IPS-15b (cell line): Measurements from ENCODE around the gene AK5.

Experiments
- H3K27me3 ChIP-seq: one replicate; pipeline ENCODE4 v1.6.1; 2013; ENCODE audit warnings: low read length; ENCODE audit not compliant: control insufficient read depth, insufficient read depth
- H3K36me3 ChIP-seq: one replicate; pipeline ENCODE4 v1.6.1; 2013; ENCODE audit warnings: low read length; ENCODE audit not compliant: control insufficient read depth, insufficient read depth
- H3K4me1 ChIP-seq: one replicate; pipeline ENCODE4 v1.6.1; 2013; ENCODE audit warnings: mild to moderate bottlenecking, low read length; ENCODE audit not compliant: control insufficient read depth, insufficient read depth
- H3K4me3 ChIP-seq: one replicate; pipeline ENCODE4 v1.5.1; 2013; ENCODE audit warnings: low read depth, low read length
- H3K9ac ChIP-seq: one replicate; pipeline ENCODE4 v1.6.1; 2013; ENCODE audit warnings: low read depth, mild to moderate bottlenecking, low read length
- H3K9me3 ChIP-seq: one replicate; pipeline ENCODE4 v1.6.1; 2013; ENCODE audit warnings: mild to moderate bottlenecking, low read length; ENCODE audit not compliant: control insufficient read depth, insufficient read depth

AK5 gene

GRCh38 chr1:77540501-77541161 lies 258.8 kb downstream of the AK5 start:
- no peaks in the 10 kb centered on the region for H3K27me3 ChIP-seq
- no peak overlapping the region for H3K9ac ChIP-seq

GRCh38 chr1:77541162-77541545 lies 259.3 kb downstream of the AK5 start:
- no peaks in the 10 kb centered on the region for H3K36me3 ChIP-seq
- H3K27me3 ChIP-seq = no peaks in the 10 kb centered on the region
- no peak overlapping the region for H3K4me3 ChIP-seq
- no peaks in the 10 kb centered on the region for H3K9me3 ChIP-seq
- H3K9ac ChIP-seq = no peak overlapping the region
- H3K4me1 ChIP-seq = peaks cover 2% of the 10 kb centered on the region

More at GRCh38 chr1:77540501-77541161, 258.8 kb downstream of the AK5 start:
- Histone ChIP-seq H3K4me3 (no peak overlapping the region), H3K36me3 (no peaks in the 10 kb centered on the region), H3K9me3 (no peaks in the 10 kb centered on the region), H3K4me1 (peaks cover 2% of the 10 kb centered on the region)

GRCh38 chr1:77542813-77543420 lies 261.1 kb downstream of the AK5 start:
- H3K36me3 ChIP-seq = no peaks in the 10 kb centered on the region
- H3K9me3 ChIP-seq = no peaks in the 10 kb centered on the region
- no peak overlapping the region for H3K9ac ChIP-seq
- no peak overlapping the region for H3K4me3 ChIP-seq
- H3K27me3 ChIP-seq = no peaks in the 10 kb centered on the region
- peaks cover 2% of the 10 kb centered on the region for H3K4me1 ChIP-seq

DNA sequence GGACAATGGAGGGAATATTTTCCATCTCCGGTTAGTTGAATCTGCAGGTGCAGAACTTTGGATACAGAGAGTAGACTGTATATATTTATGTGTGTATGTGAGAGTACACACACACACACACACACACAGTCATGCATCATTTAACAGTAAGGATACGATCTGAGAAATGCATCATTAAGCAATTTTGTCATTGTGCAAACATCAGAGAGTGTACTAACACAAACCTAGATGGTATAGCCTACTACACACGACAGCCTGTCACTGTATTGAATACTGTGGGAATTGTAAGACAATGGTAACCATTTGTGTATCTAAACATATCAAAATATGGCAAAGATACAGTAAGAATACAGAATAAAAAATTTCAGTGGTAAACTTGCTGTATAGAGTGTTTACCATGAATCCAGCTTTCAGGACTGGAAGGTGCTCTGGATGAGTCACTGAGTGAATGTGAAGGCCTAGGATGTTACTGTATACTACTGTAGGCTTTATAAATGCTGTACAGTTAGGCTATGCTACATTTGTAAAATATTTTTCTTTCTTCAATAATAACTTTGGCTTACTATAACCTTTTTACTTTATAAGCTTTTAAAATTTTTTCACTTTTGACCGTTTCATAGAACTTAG lies 262.1 kb downstream of the AK5 start:
- Histone ChIP-seq H3K4me3 (no peak overlapping the region), H3K9ac (no peak overlapping the region), H3K9me3 (no peaks in the 10 kb centered on the region), H3K27me3 (no peaks in the 10 kb centered on the region), H3K4me1 (peaks cover 2% of the 10 kb centered on the region), H3K36me3 (no peaks in the 10 kb centered on the region)

- H3K27me3 ChIP-seq = no peaks in the 10 kb centered on the region
- H3K36me3 ChIP-seq = no peaks in the 10 kb centered on the region
- no peak overlapping the region for H3K9ac ChIP-seq
- H3K4me1 ChIP-seq = peaks cover 2% of the 10 kb centered on the region
- no peaks in the 10 kb centered on the region for H3K9me3 ChIP-seq
- no peak overlapping the region for H3K4me3 ChIP-seq
Measured at GRCh38 chr1:77544845-77545244, 263.0 kb downstream of the AK5 start.

GRCh38 chr1:77545970-77546369 lies 264.2 kb downstream of the AK5 start:
- H3K36me3 ChIP-seq = no peaks in the 10 kb centered on the region
- no peaks in the 10 kb centered on the region for H3K27me3 ChIP-seq
- no peak overlapping the region for H3K9ac ChIP-seq
- no peak overlapping the region for H3K4me3 ChIP-seq
- peaks cover 2% of the 10 kb centered on the region for H3K4me1 ChIP-seq
- H3K9me3 ChIP-seq = no peaks in the 10 kb centered on the region

DNA sequence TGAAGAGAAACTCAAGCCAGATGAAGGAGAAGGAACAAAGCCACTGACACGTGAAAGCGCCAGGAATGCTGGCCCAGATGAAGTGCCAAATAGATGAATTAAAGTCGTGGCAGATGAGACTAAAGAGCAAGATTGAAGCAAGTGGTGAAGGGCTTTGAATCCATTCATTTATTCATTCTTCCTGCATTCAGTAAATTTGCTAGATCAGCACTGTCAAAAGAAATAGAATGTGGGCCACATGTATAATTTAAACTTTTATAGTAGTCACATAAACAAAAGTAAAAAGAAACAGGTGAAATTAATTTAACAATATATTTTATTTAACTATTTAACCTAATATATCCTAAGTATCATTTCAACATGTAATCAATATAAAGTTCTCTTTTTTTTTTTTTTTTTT lies 265.1 kb downstream of the AK5 start:
- no peak overlapping the region for H3K4me3 ChIP-seq
- H3K9ac ChIP-seq = no peak overlapping the region
- H3K4me1 ChIP-seq = peaks cover 2% of the 10 kb centered on the region
- H3K9me3 ChIP-seq = no peaks in the 10 kb centered on the region
- H3K36me3 ChIP-seq = no peaks in the 10 kb centered on the region
- H3K27me3 ChIP-seq = no peaks in the 10 kb centered on the region

- Histone ChIP-seq H3K27me3 (no peaks in the 10 kb centered on the region), H3K4me1 (peaks cover 2% of the 10 kb centered on the region), H3K36me3 (no peaks in the 10 kb centered on the region), H3K4me3 (no peak overlapping the region), H3K9ac (no peak overlapping the region), H3K9me3 (no peaks in the 10 kb centered on the region)
Measured at GRCh38 chr1:77548285-77548684, 266.5 kb downstream of the AK5 start.

DNA sequence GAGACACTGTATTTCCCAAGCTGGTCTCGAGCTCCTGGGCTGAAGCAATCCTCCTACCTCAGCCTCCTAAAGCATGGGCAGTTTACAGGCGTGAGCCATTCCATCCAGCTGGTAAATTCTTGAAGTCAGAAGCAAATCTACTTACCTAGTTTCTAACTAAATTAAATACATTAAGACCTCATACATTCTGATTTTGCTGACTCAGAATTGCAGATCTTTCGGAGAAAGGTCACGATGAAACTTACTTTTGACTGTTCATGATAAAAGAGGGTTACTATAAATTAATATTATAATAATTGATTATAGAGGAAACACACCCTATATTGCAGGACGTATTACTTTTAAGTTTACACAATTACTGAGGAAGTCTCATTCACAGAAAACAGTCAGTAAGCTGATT lies 268.3 kb downstream of the AK5 start:
- H3K27me3 ChIP-seq = no peaks in the 10 kb centered on the region
- H3K9ac ChIP-seq = no peak overlapping the region
- H3K4me3 ChIP-seq = no peak overlapping the region
- peaks cover 2% of the 10 kb centered on the region for H3K4me1 ChIP-seq
- H3K9me3 ChIP-seq = no peaks in the 10 kb centered on the region
- H3K36me3 ChIP-seq = no peaks in the 10 kb centered on the region

DNA sequence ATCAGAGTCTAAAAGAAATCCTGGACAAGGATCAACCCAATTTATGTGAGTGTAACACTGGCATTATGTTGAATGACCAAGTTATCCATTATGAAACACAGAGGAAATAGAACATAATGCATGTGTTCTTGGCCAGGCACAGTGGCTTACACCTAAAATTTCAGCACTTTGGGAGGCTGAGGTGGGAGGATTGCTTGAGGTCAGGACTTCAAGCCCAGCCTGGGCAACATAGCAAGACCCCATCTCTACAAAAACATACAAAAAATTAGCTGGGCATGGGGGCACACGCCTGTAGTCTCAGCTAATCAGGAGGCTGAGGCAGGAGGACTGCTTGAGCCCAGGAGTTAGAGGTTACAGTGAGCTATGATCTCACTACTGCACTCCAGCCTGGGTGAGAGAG lies 270.8 kb downstream of the AK5 start:
- no peaks in the 10 kb centered on the region for H3K27me3 ChIP-seq
- H3K36me3 ChIP-seq = no peaks in the 10 kb centered on the region
- no peaks in the 10 kb centered on the region for H3K9me3 ChIP-seq
- no peaks in the 10 kb centered on the region for H3K4me1 ChIP-seq
- no peak overlapping the region for H3K9ac ChIP-seq
- H3K4me3 ChIP-seq = no peak overlapping the region

DNA sequence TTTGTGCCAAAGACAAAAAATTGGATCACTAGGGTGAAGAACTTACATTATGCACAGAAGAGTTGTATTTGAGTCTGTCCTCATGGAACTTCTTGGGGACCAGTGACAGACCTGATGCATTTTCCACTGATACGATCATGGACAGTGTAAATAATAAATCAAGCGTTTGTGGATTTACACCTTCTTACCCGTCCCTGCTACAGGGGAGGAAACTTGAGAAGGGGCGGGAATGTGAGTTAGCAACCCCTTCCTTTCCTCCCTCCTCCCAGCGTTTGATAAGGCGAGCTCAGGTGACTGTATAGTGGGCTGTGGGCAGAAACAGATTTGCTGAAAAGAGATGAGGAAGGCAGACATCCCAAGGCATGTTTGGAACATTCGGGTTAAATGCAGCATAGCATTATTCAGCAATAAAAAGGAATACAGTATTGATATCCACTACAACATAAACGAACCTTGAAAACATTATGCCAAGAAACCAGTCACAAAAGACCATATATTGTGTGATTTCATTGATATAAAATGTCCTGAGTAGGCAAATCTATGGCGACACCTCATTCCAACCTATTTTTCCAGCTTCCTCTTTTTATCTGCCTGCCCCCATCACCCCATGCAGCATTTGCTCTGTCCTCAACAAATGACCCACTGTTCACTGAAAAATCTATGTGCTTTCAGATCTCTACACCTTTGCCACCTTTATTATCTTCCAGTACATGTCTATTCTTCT lies 271.9 kb downstream of the AK5 start:
- Histone ChIP-seq H3K4me3 (no peak overlapping the region), H3K27me3 (no peaks in the 10 kb centered on the region), H3K4me1 (no peaks in the 10 kb centered on the region), H3K9ac (no peak overlapping the region), H3K9me3 (no peaks in the 10 kb centered on the region), H3K36me3 (no peaks in the 10 kb centered on the region)
